ENCODE results near the gene APBB2.

APBB2 gene

DNA sequence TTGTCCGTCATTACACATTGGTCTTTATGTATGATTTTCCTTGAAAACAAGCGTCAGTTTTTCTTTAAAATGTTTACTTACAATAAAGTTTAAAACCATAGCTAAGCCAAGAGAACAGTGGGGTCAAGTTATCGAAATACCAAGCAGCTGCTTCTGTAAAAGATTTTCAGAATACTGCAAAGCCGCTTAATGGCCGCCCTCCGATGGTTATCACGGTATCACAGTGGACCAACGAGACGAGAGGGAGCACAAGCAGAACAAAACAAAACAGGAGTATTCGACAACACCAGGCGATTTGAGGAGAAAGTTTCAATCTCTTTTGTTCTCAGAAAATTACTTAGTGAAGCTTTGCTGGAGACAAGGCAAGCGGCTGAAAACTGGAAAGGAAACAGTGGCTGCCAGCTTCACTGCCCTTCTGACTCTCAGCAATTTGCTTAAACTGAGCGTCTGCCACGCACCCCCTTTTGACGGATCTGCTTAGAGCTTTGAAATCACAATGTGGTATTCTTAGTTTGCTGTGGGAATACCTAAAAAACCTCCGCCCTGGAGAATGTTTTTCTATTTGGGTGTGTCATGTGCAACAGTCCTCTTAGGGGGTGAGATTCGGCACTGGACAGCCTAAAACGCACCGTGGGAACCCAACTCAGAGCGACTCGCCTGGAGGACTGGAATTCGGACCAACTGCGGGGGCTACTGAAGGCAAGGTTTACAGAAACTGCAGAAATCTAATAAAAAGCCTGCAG is 264.8 kb downstream of the APBB2 start:
- ChIA-PET POLR2A (no interaction called here), CTCF (interaction anchor here (0.8 to 1.4 kb wide), 2 partner anchors 10 to 22 kb away, joined by 3 read pairs; no protein-coding TSS in a partner anchor)
- DNase-seq (ENCODE audit: extremely low spot score), result no peak
- TF ChIP-seq, protein P1, sequence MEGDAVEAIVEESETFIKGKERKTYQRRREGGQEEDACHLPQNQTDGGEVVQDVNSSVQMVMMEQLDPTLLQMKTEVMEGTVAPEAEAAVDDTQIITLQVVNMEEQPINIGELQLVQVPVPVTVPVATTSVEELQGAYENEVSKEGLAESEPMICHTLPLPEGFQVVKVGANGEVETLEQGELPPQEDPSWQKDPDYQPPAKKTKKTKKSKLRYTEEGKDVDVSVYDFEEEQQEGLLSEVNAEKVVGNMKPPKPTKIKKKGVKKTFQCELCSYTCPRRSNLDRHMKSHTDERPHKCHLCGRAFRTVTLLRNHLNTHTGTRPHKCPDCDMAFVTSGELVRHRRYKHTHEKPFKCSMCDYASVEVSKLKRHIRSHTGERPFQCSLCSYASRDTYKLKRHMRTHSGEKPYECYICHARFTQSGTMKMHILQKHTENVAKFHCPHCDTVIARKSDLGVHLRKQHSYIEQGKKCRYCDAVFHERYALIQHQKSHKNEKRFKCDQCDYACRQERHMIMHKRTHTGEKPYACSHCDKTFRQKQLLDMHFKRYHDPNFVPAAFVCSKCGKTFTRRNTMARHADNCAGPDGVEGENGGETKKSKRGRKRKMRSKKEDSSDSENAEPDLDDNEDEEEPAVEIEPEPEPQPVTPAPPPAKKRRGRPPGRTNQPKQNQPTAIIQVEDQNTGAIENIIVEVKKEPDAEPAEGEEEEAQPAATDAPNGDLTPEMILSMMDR (IDR thresholded peaks at IDR 0.05; ENCODE audit: control extremely low read depth, extremely low read depth, low read depth, missing control alignments), result no peak

DNA sequence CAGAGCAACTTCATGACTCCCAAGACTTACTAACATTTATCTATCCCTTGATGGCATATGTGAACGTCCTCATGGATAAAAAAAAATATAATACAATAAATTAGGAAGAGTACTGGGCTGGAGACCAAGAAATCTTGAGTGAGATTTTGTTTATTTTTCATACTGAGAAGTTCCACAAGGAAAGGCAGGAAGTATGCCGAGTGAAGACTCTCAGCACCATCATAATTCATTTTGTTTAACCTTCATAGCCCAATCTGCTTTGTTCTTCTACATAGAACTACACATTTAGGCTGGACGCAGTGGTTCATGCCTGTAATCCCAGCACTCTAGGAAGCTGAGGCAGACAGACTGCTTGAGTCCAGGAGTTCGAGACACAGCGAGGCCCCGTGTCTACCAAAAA is 266.3 kb downstream of the APBB2 start:
- ChIA-PET CTCF (interaction anchor here (1.5 kb wide), 1 partner anchor 10 kb away, joined by 5 read pairs; no protein-coding TSS in a partner anchor), POLR2A (no interaction called here)
- DNase-seq (ENCODE audit: extremely low spot score), result no peak
- TF ChIP-seq, protein P1 (IDR thresholded peaks at IDR 0.05; ENCODE audit: control extremely low read depth, extremely low read depth, low read depth, missing control alignments), result no peak

DNA sequence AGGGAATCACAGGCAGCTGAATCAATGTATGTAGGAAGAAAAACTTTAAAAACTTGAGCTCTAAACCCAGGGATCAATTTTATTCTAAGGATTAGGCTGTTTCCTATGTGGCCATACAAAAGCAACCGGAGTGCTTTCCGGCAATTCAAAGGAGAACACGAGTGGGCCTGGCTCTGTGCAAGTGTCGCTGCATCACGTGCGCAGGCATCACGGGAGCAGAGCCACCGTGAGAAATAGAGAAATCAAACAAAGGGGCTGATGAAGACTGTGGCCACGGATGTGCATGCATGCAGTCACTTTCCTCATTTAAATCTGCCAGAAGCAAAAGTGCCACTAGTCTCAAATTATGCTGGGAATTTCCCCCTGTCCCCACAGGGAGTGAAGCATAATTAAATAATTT is 267.7 kb downstream of the APBB2 start:
- ChIA-PET CTCF (no interaction called here), POLR2A (no interaction called here)
- TF ChIP-seq, protein P1 (IDR thresholded peaks at IDR 0.05; ENCODE audit: control extremely low read depth, extremely low read depth, low read depth, missing control alignments), result no peak
- DNase-seq (ENCODE audit: extremely low spot score), result no peak

DNA sequence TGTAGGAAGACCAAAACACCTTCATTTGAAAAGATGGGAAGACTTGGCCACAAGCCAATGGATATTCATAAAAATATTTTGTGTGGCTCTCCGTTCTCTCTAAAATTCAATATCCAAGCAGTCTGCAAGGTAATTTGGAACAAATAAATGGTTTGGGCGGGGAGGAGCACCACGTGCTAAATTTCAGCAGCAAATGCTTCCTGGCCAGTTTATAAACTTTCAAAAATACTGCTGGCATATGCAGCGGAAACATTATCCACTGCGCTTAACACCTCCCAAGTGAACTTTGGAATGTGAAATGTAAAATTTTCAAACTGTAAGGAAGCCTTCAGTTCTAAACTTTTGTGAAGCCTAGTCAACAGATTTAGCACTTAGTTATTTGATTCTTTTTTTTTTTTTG is 273.6 kb downstream of the APBB2 start:
- CTCF ChIA-PET, result interaction anchor here (0.9 to 10.1 kb wide), 4 partner anchors 11 to 36 kb away, joined by 3 to 97 read pairs (median 4); no protein-coding TSS in a partner anchor
- POLR2A ChIA-PET, result no interaction called here

DNA sequence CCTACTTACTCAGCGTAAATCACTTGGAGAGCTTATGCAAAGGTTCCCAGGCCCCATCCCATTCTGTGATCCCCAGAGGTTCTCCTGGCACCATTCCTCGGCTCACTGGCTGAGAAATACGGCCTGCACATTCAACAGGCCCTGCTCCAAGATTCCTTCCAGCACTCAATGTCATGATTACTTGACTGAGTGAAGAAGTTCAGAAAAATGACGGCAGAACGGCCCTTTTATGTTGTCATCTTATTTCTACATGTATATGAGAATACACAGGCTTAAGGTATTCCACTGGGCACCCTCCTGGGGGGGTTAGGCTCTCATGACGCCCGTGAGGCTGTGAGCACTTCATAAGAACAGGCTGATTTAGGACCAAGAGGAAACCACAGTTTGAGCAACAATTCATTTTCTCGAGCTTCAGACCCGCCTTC is 274.0 kb downstream of the APBB2 start:
- TF ChIP-seq, protein P1 (IDR thresholded peaks at IDR 0.05; ENCODE audit: control extremely low read depth, extremely low read depth, low read depth, missing control alignments), result no peak
- POLR2A ChIA-PET, result no interaction called here
- CTCF ChIA-PET, result interaction anchor here (0.9 to 10.1 kb wide), 2 partner anchors 11 to 15 kb away, joined by 3 to 97 read pairs; no protein-coding TSS in a partner anchor
- no peak for DNase-seq (ENCODE audit: extremely low spot score)

More for the DNA sequence above, 273.6 kb downstream of the APBB2 start:
- TF ChIP-seq, protein P1 (IDR thresholded peaks at IDR 0.05; ENCODE audit: control extremely low read depth, extremely low read depth, low read depth, missing control alignments), result no peak
- DNase-seq (ENCODE audit: extremely low spot score), result no peak

DNA sequence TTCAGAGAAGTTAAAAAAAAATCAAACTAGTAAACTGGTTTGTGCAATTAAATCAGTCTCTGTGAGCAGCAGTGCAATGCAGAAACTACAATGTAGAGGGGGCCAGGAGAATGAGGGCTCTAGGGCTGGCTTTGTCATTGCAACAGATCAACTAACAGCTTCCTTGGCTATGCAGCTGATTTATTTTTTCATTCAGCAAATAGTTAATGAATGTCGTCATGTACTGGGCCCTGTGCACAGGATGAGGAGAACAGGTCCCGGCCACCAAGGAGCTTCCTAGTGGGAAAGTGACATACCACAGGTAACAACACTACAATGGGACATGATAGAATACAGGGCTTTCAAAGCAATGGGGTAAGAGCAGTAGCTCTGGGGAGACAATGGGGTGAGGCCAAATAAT is 274.5 kb downstream of the APBB2 start:
- DNase-seq (ENCODE audit: extremely low spot score), result no peak
- TF ChIP-seq, protein P1 (IDR thresholded peaks at IDR 0.05; ENCODE audit: control extremely low read depth, extremely low read depth, low read depth, missing control alignments), result no peak
- POLR2A ChIA-PET, result no interaction called here
- CTCF ChIA-PET, result interaction anchor here (0.9 to 10.1 kb wide), 2 partner anchors 10 to 15 kb away, joined by 3 to 97 read pairs; no protein-coding TSS in a partner anchor

Measured in GM10248 (cell line).